NCI-H446 treated with DMSO at 0.1 percent for 48 hours (cell line): Measurements from ENCODE around the gene RNF208.

ENCODE experiments used
- DNase-seq: peaks from one replicate; lab custom pipeline; 2025; lab: John Stamatoyannopoulos, UW

RNF208 gene

GRCh38 chr9:137191691-137192447 lies 30.2 kb downstream of the RNF208 start:
- no peak for DNase-seq

GRCh38 chr9:137191245-137191644 lies 30.8 kb downstream of the RNF208 start:
- no peak for DNase-seq

GRCh38 chr9:137190315-137190856 lies 31.7 kb downstream of the RNF208 start:
- DNase-seq: no peak

GRCh38 chr9:137189297-137190295 lies 32.4 kb downstream of the RNF208 start:
- DNase-seq: no peak

GRCh38 chr9:137188490-137189296 lies 33.3 kb downstream of the RNF208 start, which contains the start of the genes ANAPC2 and SSNA1:
Gene ANAPC2, minus strand, starts transcription at chr9:137188560. Its CDS starts 28 bp downstream, at chr9:137188532.
Gene SSNA1, plus strand, starts transcription at chr9:137188676. Its CDS starts 51 bp downstream, at chr9:137188727.
- DNase-seq: peak; percentile 36

GRCh38 chr9:137188086-137188489 lies 34.0 kb downstream of the RNF208 start:
- no peak for DNase-seq

- no peak for DNase-seq
Measured at GRCh38 chr9:137187386-137187785, 34.7 kb downstream of the RNF208 start.

- DNase-seq: no peak
Measured at GRCh38 chr9:137186385-137186784, 35.7 kb downstream of the RNF208 start.

GRCh38 chr9:137185921-137186320 lies 36.1 kb downstream of the RNF208 start:
- DNase-seq: no peak

- DNase-seq: no peak
Measured at GRCh38 chr9:137184881-137185660, 37.0 kb downstream of the RNF208 start.

- DNase-seq: no peak
Measured at GRCh38 chr9:137183980-137184595, 38.0 kb downstream of the RNF208 start.

GRCh38 chr9:137182836-137183235 lies 39.2 kb downstream of the RNF208 start:
- DNase-seq: no peak

GRCh38 chr9:137181680-137182079 lies 40.4 kb downstream of the RNF208 start:
- DNase-seq: no peak

GRCh38 chr9:137180491-137180890 lies 41.5 kb downstream of the RNF208 start:
- DNase-seq: no peak

- no peak for DNase-seq
Measured at GRCh38 chr9:137179761-137180160, 42.3 kb downstream of the RNF208 start.

- DNase-seq: no peak
Measured at GRCh38 chr9:137178939-137179630, 43.0 kb downstream of the RNF208 start.

GRCh38 chr9:137178201-137178938 lies 43.7 kb downstream of the RNF208 start:
- DNase-seq: no peak

GRCh38 chr9:137176302-137177182 lies 45.5 kb downstream of the RNF208 start:
- DNase-seq: no peak
